K562 (cell line): ENCODE results near the gene HDAC9. TPM values are rescaled to one million over a fixed set of nuclear protein-coding genes. Genes with fewer than 3 reads are reported as not detected.

Experiments
- HLTF ChIP-seq: fragments of 450-650 bp; IDR thresholded peaks from 2 replicates; pipeline ENCODE4 v1.6.1; 2016
- RERE ChIP-seq: sonication (generic); formaldehyde crosslinking; IDR thresholded peaks from 2 replicates; pipeline ENCODE4 v1.8.0; 2023; ENCODE audit warnings: missing genetic modification reagents, mild to moderate bottlenecking, borderline replicate concordance
- TFE3 ChIP-seq: fragments of 450-650 bp; formaldehyde crosslinking; IDR thresholded peaks from 2 replicates; pipeline ENCODE4 v1.4.0; 2020; ENCODE audit warnings: mild to moderate bottlenecking, mixed read lengths
- polyA plus RNA-seq, 8 experiments: library from polyadenylated mRNA; depleted of rRNA in 4 of 8; stranded (reverse) in 5 of 8; unstranded in 3 of 8; fragments of >200 nt; fragmentation: Nextera tagmentation in 2 of 8; fragmentation: Illumina TruSeq in 1 of 8; extraction: Ambion mirVana in 2 of 8; extraction: Trizol in 1 of 8; gene quantifications; 2 replicates each; pipeline versions ENCODE4 v1.2.1 to v1.2.3, GENCODE V29; 2011 to 2014; ENCODE audit warnings: inconsistent platforms in 1 of 8, missing spikeins in 1 of 8
- total RNA-seq, 7 experiments: library from RNA; depleted of rRNA in 6 of 7; stranded (reverse); fragments of >200 nt in 6 of 7; fragmentation: Illumina TruSeq in 2 of 7; extraction: Trizol in 2 of 7; gene quantifications; 2 replicates each; pipeline versions ENCODE4 v1.2.1 to v1.2.3, GENCODE V29; 2011 to 2021; ENCODE audit warnings: low replicate concordance in 1 of 7

Gene HDAC9
- total and polyA plus RNA-seq, 9 of the 15 experiments (the other 6 are each of a cell fraction or from before 2014, with no cell fraction given): 0.08 to 0.91 (median 0.33) TPM

GRCh38 chr7:18469316-18469715 is 26.2 kb upstream of the HDAC9 start (continued):
- no peak for TF ChIP-seq RERE (CRISPR knock-in tag)
- TF ChIP-seq HLTF: no peak
- no peak for TF ChIP-seq TFE3 (CRISPR knock-in tag)
- TF ChIP-seq, all 486 proteins: peak for 0
